GM18526 (cell line): ENCODE data around the gene NOC4L.

Experiments used
- POLR2A ChIP-seq: IDR thresholded peaks from 3 replicates; pipeline ENCODE4 v1.6.1; 2011; ENCODE audit not compliant: insufficient read length; ENCODE audit errors: extremely low read depth

Gene NOC4L

DNA sequence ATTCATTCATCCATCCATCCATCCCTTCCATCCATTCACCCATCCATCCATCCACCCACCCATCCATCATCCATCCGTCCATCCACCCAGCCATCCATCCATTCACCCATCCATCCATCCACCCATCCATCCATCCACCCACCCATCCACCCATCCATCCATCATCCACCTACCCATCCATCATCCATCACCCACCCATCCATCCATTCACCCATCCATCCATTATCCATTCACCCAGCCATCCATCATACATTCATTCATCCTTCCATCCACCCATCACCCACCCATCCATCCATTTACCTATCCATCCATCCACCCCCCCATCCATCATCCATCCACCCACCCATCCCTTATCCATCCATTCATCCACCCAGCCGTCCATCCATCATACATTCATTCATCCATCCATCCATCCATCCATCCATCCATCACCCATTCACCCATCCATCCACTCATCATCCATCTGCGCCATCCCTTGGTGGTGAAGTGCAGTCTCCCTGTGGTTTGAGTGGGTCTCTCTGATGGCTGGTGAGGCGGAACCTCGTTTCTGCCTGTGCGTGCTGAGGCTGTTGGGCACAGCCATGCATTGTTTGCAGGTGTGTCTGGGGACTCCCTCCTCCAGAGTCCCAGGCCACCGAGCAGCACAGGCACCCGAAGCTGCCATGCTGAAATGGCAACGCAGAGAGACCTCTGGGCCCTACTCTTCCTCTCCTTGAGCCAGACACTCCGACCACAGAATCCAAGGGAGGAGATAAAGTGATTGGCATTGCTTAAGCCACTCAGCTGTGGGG lies 22.7 kb downstream of the NOC4L start:
- TF ChIP-seq POLR2A: no peak

- TF ChIP-seq POLR2A: no peak
These were observed 23.5 kb downstream of the NOC4L start for GRCh38 chr12:132167611-132168310.

DNA sequence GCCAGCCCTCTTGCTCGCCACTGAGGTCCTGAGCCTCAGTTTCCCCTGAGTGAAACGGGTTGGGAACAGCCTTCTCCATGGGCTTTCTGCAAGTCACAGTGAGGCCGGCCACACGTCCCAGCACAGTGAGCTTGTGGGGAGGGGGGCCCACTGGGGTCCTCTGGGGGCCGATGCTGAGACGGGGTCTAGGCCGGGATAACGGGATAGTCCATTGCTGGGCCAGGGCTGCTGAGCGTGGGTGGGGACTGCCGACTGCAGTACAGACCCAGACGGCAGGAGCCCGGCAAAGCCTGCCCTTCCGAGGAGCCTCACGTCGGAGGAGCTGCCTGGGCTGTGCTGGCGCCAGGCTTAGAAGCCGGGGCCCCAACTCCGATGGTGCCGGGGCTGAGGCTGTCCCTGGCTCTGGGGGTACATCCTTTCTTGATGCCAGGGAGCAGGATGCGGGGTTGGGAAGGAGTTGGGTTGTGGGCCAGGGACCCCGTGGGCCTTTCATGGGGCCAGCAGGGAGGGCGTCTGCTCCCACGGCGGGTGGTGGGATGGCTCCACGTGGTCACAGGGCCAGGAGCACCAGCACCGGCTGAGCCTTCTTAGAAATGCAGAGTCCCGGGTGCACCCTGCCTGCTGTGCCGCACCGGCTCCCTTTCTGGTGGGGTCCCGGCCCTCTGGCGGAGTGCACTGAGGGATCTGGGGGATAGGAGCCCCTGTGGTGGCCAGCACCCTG lies 24.2 kb downstream of the NOC4L start:
- TF ChIP-seq POLR2A: no peak

DNA sequence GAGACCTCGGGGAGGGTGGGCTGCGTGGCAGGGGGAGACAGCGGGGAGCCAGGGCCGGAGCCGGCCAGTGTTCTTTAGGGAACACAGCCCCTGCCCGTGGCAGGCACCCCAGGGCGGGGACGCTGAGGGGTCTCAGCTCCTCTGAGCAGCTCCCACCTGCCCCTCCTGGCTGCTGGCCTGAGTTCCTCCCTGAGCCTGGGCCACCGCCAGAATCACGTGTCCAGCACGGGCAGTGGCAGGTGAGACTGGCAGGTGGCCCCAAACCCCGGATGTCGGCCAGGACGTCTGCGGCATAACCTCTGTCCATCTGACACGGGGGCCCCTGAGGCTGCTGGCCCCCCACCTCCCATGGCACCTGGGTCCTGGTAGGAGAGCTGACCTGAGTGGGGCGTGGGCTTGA lies 25.1 kb downstream of the NOC4L start:
- TF ChIP-seq POLR2A: no peak

DNA sequence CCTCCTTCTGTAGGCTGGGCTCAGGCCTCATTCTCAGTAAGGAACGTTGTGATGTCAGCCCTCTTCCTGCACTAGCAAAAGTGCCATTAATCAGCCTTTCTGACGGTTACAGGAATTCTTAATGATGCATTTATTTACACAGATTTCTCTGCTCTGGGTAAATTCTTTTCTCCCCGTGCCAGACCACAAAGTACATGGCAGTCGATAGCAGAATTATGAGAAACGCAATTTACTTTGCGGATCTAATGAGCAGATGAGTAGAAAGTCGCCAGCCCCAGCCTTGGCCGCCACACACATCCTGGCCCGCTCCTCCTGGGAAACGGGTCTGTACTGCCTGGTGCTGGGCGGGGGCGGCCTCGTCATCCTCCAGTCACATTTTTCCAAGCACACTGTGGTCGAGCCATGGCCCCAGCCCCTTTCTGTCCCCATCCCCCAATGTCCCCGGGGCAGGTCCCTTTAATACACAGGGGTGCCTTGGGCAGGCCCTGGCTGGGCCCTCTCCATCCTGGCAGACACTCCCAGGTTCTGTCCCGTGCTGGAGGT lies 25.9 kb downstream of the NOC4L start:
- no peak for TF ChIP-seq POLR2A

GRCh38 chr12:132170637-132171292 lies 26.5 kb downstream of the NOC4L start:
- no peak for TF ChIP-seq POLR2A

GRCh38 chr12:132171293-132171967 lies 27.2 kb downstream of the NOC4L start:
- TF ChIP-seq POLR2A: no peak

DNA sequence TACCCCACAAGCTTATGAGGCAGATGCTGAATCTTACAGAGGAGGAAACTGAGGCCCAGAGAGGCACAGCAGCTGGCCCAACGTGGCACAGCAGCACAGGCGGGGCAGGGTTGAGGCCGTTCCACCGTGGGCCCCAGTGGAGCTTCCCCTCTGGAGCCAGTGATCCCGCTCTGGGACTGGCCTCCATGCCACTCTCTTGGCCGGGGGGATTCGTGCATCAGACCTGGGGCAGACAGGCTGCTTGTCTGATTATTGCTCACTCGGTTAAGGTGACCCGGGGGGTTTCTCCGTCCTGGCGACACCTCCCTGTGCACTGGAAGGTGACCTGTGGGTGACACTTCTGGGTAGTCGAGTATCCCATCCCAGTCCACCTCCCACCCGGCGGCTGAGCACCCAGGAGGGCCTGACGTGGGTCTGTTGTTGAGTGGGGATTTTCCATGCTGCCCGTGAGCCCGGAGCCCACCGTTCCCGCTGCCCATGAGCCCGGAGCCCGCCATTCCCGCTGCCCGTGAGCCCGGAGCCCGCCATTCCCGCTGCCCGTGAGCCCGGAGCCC lies 27.8 kb downstream of the NOC4L start:
- TF ChIP-seq POLR2A: no peak

- TF ChIP-seq POLR2A: no peak
These were observed 28.4 kb downstream of the NOC4L start for GRCh38 chr12:132172619-132173018.

DNA sequence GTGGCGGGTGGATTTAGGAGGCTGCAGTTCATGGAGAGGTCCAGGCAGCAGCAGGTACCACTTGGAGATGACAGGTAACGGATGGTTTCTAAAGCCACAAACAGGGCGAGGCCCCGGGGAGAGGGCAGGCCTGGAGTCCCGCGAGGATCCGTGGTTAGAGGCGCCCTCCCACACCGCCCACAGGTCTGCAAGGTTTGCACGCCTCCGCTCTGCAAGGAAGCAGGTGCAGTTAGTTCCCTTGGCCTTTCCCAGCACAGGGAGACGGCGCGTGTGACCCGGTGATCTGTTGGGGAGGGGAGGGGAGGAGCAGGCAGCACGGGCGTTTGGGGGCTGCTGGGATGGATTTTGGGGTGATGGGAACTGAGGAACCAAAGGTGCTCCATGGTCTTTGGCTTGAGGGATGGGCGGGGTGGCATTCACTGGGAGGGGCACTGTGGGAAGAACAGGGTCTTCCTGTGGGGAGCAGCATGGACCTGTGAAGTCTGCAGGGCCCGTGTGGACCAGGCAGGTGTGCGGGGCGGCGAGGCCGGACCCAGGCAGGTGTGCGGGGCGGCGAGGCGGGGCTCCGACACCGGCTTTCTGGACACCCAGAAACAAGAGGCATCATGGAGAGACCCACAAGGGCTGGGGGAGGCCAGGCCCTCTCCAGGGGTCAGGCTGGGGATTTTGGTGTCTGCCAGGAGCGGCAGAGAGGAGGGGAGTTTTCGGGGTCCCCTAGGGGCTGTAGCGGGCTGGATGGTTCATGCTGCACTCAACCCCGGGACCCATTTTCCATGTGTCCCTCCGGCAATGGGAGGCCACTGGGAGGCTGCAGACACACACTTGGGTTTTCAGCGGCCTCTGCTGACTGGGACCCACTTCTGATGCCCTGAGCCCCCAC lies 29.1 kb downstream of the NOC4L start:
- TF ChIP-seq POLR2A: no peak

- no peak for TF ChIP-seq POLR2A
These were observed 30.0 kb downstream of the NOC4L start for GRCh38 chr12:132174015-132174838.

DNA sequence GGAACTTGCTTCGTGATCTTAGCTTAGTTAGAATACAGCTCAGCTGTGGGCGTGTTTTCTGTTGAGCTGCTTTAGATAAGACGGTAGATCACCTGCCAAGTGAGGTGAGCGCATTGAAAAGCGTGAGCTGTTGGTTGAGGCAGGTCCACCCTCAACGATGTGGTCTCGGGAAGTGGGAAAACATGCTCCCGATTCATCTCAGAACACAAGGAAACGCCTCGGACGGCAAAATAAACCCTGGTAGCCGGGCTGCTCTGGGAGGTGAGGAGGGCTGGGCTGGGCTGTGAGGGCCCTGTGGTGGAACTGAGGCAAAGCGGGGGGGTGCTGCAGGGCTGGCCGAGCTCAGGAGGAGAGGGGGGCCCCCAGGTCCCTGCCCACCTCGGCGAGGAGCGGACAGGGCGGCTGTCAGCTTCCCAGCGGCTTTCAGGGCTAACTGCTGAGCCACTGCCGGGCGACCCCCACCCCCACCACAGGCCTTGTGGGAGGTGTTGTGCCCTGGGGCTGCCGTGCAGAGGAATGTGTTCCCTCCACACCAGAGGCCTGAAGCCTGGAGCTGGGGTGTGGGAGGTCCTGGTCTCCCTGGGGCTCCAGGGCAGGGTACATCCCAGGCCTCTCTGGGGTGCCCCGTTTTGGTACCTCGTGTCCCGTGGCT lies 30.7 kb downstream of the NOC4L start:
- TF ChIP-seq POLR2A: no peak
